ENCODE results near the gene ZNF609.
"Not testable (repeated sequence)": the region's sequence is repeated elsewhere in the genome, so short reads cannot be mapped to it uniquely, and the experiment has no call there.

The ZNF609 gene

GRCh38 chr15:64639744-64640143 is 179.4 kb downstream of the ZNF609 start:
- DNase-seq = not testable (repeated sequence)
- intact Hi-C loops (cut with DNase I) = loop anchor here (10.0 kb wide), 1 partner anchor 175 kb away; the partner anchor contains the start of gene ZNF609

- intact Hi-C loops (cut with DNase I) = no loop called here
- no peak for DNase-seq
These were observed 179.9 kb downstream of the ZNF609 start for GRCh38 chr15:64640146-64640871.

- intact Hi-C loops (cut with DNase I) = no loop called here
These were observed 182.5 kb downstream of the ZNF609 start for GRCh38 chr15:64642875-64643274.

GRCh38 chr15:64643685-64644084 is 183.3 kb downstream of the ZNF609 start:
- intact Hi-C loops (cut with DNase I) = no loop called here
- DNase-seq = no peak

More at GRCh38 chr15:64642875-64643274, 182.5 kb downstream of the ZNF609 start:
- no peak for DNase-seq

- DNase-seq; intact Hi-C loops (cut with DNase I): not testable (repeated sequence)
These were observed 184.4 kb downstream of the ZNF609 start for GRCh38 chr15:64644811-64645210.

- intact Hi-C loops (cut with DNase I) = no loop called here
These were observed 185.6 kb downstream of the ZNF609 start for GRCh38 chr15:64645995-64646394.

GRCh38 chr15:64647367-64647766 is 187.0 kb downstream of the ZNF609 start:
- intact Hi-C loops (cut with DNase I) = no loop called here

More at GRCh38 chr15:64645995-64646394, 185.6 kb downstream of the ZNF609 start:
- no peak for DNase-seq

GRCh38 chr15:64650552-64650951 is 190.2 kb downstream of the ZNF609 start:
- DNase-seq = no peak
- intact Hi-C loops (cut with DNase I) = loop anchor here (10.0 kb wide), 1 partner anchor 126 kb away; no protein-coding TSS in a partner anchor

More at GRCh38 chr15:64647367-64647766, 187.0 kb downstream of the ZNF609 start:
- no peak for DNase-seq

- intact Hi-C loops (cut with DNase I) = loop anchor here (10.0 kb wide), 1 partner anchor 127 kb away; no protein-coding TSS in a partner anchor
- DNase-seq = peak in 1 of 10 donors; percentile 24
These were observed 191.3 kb downstream of the ZNF609 start for GRCh38 chr15:64651601-64652191.

GRCh38 chr15:64653757-64654156 is 193.4 kb downstream of the ZNF609 start:
- intact Hi-C loops (cut with DNase I) = loop anchor here (10.0 kb wide), 1 partner anchor 129 kb away; no protein-coding TSS in a partner anchor
- no peak for DNase-seq

- intact Hi-C loops (cut with DNase I) = loop anchor here (10.0 kb wide), 1 partner anchor 132 kb away; no protein-coding TSS in a partner anchor
These were observed 196.1 kb downstream of the ZNF609 start for GRCh38 chr15:64656508-64656907.

GRCh38 chr15:64665179-64665578 is 204.8 kb downstream of the ZNF609 start:
- intact Hi-C loops (cut with DNase I) = no loop called here
- no peak for DNase-seq

More at GRCh38 chr15:64656508-64656907, 196.1 kb downstream of the ZNF609 start:
- DNase-seq = no peak

GRCh38 chr15:64667736-64668161 is 207.4 kb downstream of the ZNF609 start:
- DNase-seq = no peak

GRCh38 chr15:64673866-64674265 is 213.5 kb downstream of the ZNF609 start:
- DNase-seq = no peak
- intact Hi-C loops (cut with DNase I) = no loop called here

More at GRCh38 chr15:64667736-64668161, 207.4 kb downstream of the ZNF609 start:
- intact Hi-C loops (cut with DNase I) = no loop called here

- intact Hi-C loops (cut with DNase I) = no loop called here
- DNase-seq = peak in 1 of 10 donors; percentile 25
These were observed 217.9 kb downstream of the ZNF609 start for GRCh38 chr15:64678126-64678819.

GRCh38 chr15:64680097-64680496 is 219.7 kb downstream of the ZNF609 start:
- no peak for DNase-seq
- intact Hi-C loops (cut with DNase I) = loop anchor here (2.0 kb wide), 1 partner anchor 253 kb away; no protein-coding TSS in a partner anchor

- peak in 4 of 10 donors; percentile 25 to 49 (median 44) for DNase-seq
- intact Hi-C loops (cut with DNase I) = loop anchor here (1.0 to 2.0 kb wide), 2 partner anchors 255 to 518 kb away; partner anchors contain the start of gene PPIB
These were observed 221.1 kb downstream of the ZNF609 start for GRCh38 chr15:64681424-64682024.

- DNase-seq = no peak
- intact Hi-C loops (cut with DNase I) = no loop called here
These were observed 221.9 kb downstream of the ZNF609 start for GRCh38 chr15:64682255-64682654.

- intact Hi-C loops (cut with DNase I) = no loop called here
- no peak for DNase-seq
These were observed 223.0 kb downstream of the ZNF609 start for GRCh38 chr15:64683378-64683777.

- no peak for DNase-seq
- intact Hi-C loops (cut with DNase I) = no loop called here
These were observed 225.0 kb downstream of the ZNF609 start for GRCh38 chr15:64685230-64685888.
